Endothelial cell of umbilical vein (primary cell): Measurements from ENCODE around the gene ZNF132. TPM values are rescaled to one million over a fixed set of nuclear protein-coding genes. Genes with fewer than 3 reads are reported as not detected.

Experiments used
- BruUV-seq: library from RNA; stranded (reverse); fragments of 400-500 nt; replicated peaks from 2 replicates; lab custom pipeline; 2021; lab: Mats Ljungman, UMichigan
- CTCF ChIA-PET: fragments of 300-600, 350-600 bp; sonication (Branson Sonifier 250); formaldehyde crosslinking; loops from one replicate; lab custom pipeline; 2021; ENCODE audit warnings: antibody characterized with exemption, inconsistent platforms; lab: Charles Lee
- POLR2A ChIA-PET: fragments of 300-600, 350-600 bp; sonication (Branson Sonifier 250); formaldehyde crosslinking; loops from one replicate; lab custom pipeline; 2021; ENCODE audit warnings: antibody characterized with exemption, inconsistent platforms; lab: Charles Lee
- DNase-seq: peaks from one replicate; pipeline ENCODE4 v3.0.0-alpha.2; 2011; ENCODE audit warnings: low read depth, low spot score
- FAIRE-seq: peaks from 2 replicates; lab custom pipeline; 2011; peaks lifted over from hg19 to GRCh38; lab: Jason Lieb, UNC
- H2AFZ ChIP-seq: 2 replicates; pipeline ENCODE4 v1.6.0; 2012; ENCODE audit warnings: low read depth, low read length, control low read depth, inconsistent platforms
- H3K27ac ChIP-seq: 2 replicates; pipeline ENCODE4 v1.5.1; 2011; ENCODE audit warnings: low read depth, mild to moderate bottlenecking, control low read depth, low read length, moderate library complexity; ENCODE audit not compliant: insufficient read depth
- H3K27me3 ChIP-seq, 2 experiments: 2 replicates each; pipeline versions ENCODE4 v1.6.0 to v1.6.1; 2011; ENCODE audit warnings: low read length in 2 of 2, mixed read lengths in 1 of 2; ENCODE audit not compliant: control insufficient read depth in 2 of 2, insufficient read depth in 2 of 2
- H3K36me3 ChIP-seq, 2 experiments: 2 replicates in 1 of 2; 3 replicates in 1 of 2; pipeline ENCODE4 v1.5.1; 2011; ENCODE audit warnings: low read length in 2 of 2, mild to moderate bottlenecking in 1 of 2, moderate library complexity in 1 of 2; ENCODE audit not compliant: control insufficient read depth in 2 of 2, insufficient read depth in 2 of 2; ENCODE audit errors: extremely low read depth in 1 of 2
- H3K4me1 ChIP-seq: 3 replicates; pipeline ENCODE4 v1.5.1; 2011; ENCODE audit warnings: mild to moderate bottlenecking, low read length; ENCODE audit not compliant: control insufficient read depth, insufficient read depth; ENCODE audit errors: extremely low read depth
- H3K4me2 ChIP-seq: 2 replicates; pipeline ENCODE4 v1.6.1; 2011; ENCODE audit warnings: low read length, control low read depth, mixed read lengths; ENCODE audit not compliant: insufficient read depth
- H3K4me3 ChIP-seq, 3 experiments: fragments of 200-600 bp in 1 of 3; sonication (generic), shearing (Covaris generic) in 1 of 3; replicated peaks in 1 of 3; 2 replicates each; pipeline ENCODE4 v1.5.1; 2011 to 2016; ENCODE audit warnings: control low read depth in 3 of 3, low read length in 3 of 3, mild to moderate bottlenecking in 2 of 3, inconsistent platforms in 1 of 3, low read depth in 1 of 3, moderate library complexity in 1 of 3; ENCODE audit not compliant: insufficient read depth in 1 of 3
- H3K79me2 ChIP-seq: 2 replicates; pipeline ENCODE4 v1.6.0; 2012; ENCODE audit warnings: low read length, inconsistent platforms; ENCODE audit not compliant: control insufficient read depth, insufficient read depth
- H3K9ac ChIP-seq: replicated peaks from 2 replicates; pipeline ENCODE3; 2011; ENCODE audit warnings: low read length, control low read depth; ENCODE audit not compliant: insufficient read depth; ENCODE audit errors: extremely low read depth
- H3K9me1 ChIP-seq: replicated peaks from 3 replicates; pipeline ENCODE4 v1.6.0; 2011; ENCODE audit warnings: mild to moderate bottlenecking, low read length; ENCODE audit not compliant: control insufficient read depth, insufficient read depth; ENCODE audit errors: extremely low read depth
- H3K9me3 ChIP-seq: replicated peaks from 2 replicates; pipeline ENCODE4 v1.5.1; 2012; ENCODE audit warnings: low read length, inconsistent platforms; ENCODE audit not compliant: control insufficient read depth, insufficient read depth
- H4K20me1 ChIP-seq: replicated peaks from 2 replicates; pipeline ENCODE3; 2011; ENCODE audit warnings: mild to moderate bottlenecking, low read length; ENCODE audit not compliant: control insufficient read depth, insufficient read depth; ENCODE audit errors: extremely low read depth
- EZH2 ChIP-seq: IDR thresholded peaks from 2 replicates; pipeline ENCODE4 v1.6.1; 2012; ENCODE audit warnings: borderline replicate concordance, low read depth, mild to moderate bottlenecking, moderate library complexity, low read length, inconsistent platforms; ENCODE audit not compliant: severe bottlenecking
- FOS ChIP-seq: IDR thresholded peaks from 2 replicates; pipeline ENCODE4 v1.6.1; 2011; ENCODE audit warnings: mild to moderate bottlenecking, low read length, moderate library complexity, borderline replicate concordance; ENCODE audit not compliant: insufficient read depth
- GATA2 ChIP-seq: IDR thresholded peaks from 2 replicates; pipeline ENCODE4 v1.7.0; 2011; ENCODE audit warnings: low read depth, mild to moderate bottlenecking, moderate library complexity, mixed read lengths, low read length; ENCODE audit not compliant: insufficient read length, insufficient read depth
- JUN ChIP-seq: IDR thresholded peaks from 2 replicates; pipeline ENCODE4 v1.6.1; 2011; ENCODE audit warnings: borderline replicate concordance, low read depth; ENCODE audit not compliant: insufficient read length, insufficient read depth
- MYC ChIP-seq: IDR thresholded peaks from one replicate; pipeline ENCODE4 v1.6.1; 2011; ENCODE audit warnings: mild to moderate bottlenecking, low read depth, low read length
- POLR2A ChIP-seq: IDR thresholded peaks from 2 replicates; pipeline ENCODE4 v1.6.1; 2012; ENCODE audit warnings: low read depth, mild to moderate bottlenecking, control low read depth, low read length
- POLR2AphosphoS5 ChIP-seq: IDR thresholded peaks from 2 replicates; pipeline ENCODE4 v1.6.1; 2012; ENCODE audit warnings: low read depth, mild to moderate bottlenecking, control low read depth, low read length, moderate library complexity; ENCODE audit not compliant: insufficient read depth
- dilution Hi-C: fragments of 300-500 bp; cut with MboI; formaldehyde crosslinking; loops from one replicate; pipeline ENCODE4 v1.15.0; 2019; ENCODE audit warnings: low sequenced_read_pairs; ENCODE audit not compliant: extremely low pct_ligation_motif_present
- intact Hi-C: fragments of 100-400 bp; cut with micrococcal nuclease; formaldehyde crosslinking; loops from one replicate; pipeline ENCODE4 v1.10.0; 2022
- polyA plus RNA-seq, 4 experiments: library from polyadenylated mRNA; depleted of rRNA in 3 of 4; stranded (reverse) in 3 of 4; unstranded in 1 of 4; fragments of >200 nt; gene quantifications; 2 replicates each; pipeline versions ENCODE4 v1.2.1 to v1.2.3, GENCODE V29; 2011 to 2012; ENCODE audit warnings: missing spikeins in 1 of 4
- total RNA-seq: library from RNA; stranded (reverse); gene quantifications from 2 replicates; pipeline ENCODE4 v1.2.3, GENCODE V29; 2021
- TF ChIP-seq, protein P1 (sequence below), 2 donors: IDR thresholded peaks; 1 replicate in 1 of 2; 2 replicates in 1 of 2; pipeline ENCODE4 v1.5.1; 2011; ENCODE audit warnings: low read length in 2 of 2, mild to moderate bottlenecking in 2 of 2, moderate library complexity in 2 of 2, control low read depth in 1 of 2, inconsistent platforms in 1 of 2, low read depth in 1 of 2; ENCODE audit not compliant: insufficient read depth in 1 of 2; ENCODE audit errors: extremely low read depth in 1 of 2
- TF ChIP-seq, protein P2 (sequence below): IDR thresholded peaks from 2 replicates; pipeline ENCODE4 v1.6.1; 2011; ENCODE audit not compliant: insufficient read depth, insufficient read length

Gene ZNF132
- total and polyA plus RNA-seq, 2 donors (not counting 3 experiments of a cell fraction or from before 2014, with no cell fraction given): 0.54 to 4.2 TPM

DNA sequence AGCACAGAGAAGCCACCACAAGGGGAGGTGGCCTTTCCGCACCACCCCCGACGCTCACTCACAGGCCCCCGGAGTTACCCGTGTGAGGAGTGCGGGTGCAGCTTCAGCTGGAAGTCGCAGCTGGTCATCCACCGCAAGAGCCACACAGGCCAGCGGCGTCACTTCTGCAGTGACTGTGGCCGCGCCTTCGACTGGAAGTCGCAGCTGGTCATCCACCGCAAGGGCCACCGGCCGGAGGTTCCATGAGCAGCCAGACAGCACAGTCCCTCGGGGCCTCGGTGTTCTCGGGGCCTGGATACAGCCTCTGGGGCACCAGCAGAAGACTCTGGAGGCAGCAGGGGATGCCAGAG, 40.5 kb upstream of the ZNF132 start:
- intact Hi-C loops: no loop called here
- Histone ChIP-seq H3K79me2 (no peaks in the 10 kb centered on the region), H3K9me3 (no peaks in the 10 kb centered on the region), H2AFZ (no peak overlapping the region), H3K4me2 (no peak overlapping the region), H4K20me1 (no peaks in the 10 kb centered on the region), H3K27ac (no peak overlapping the region), H3K9me1 (no peaks in the 10 kb centered on the region), H3K4me1 (peaks cover 3% of the 10 kb centered on the region), H3K4me3 (no peak overlapping the region), H3K36me3 (no peaks in the 10 kb centered on the region), H3K27me3 (no peaks in the 10 kb centered on the region), H3K9ac (no peak overlapping the region)
- no TSS peak for BruUV-seq
- ChIA-PET CTCF (no interaction called here), POLR2A (no interaction called here)
- dilution Hi-C loops: no loop called here
- no peak for FAIRE-seq
- no peak for DNase-seq
- no peak for TF ChIP-seq FOS
- no peak for TF ChIP-seq POLR2AphosphoS5
- TF ChIP-seq, protein P1, sequence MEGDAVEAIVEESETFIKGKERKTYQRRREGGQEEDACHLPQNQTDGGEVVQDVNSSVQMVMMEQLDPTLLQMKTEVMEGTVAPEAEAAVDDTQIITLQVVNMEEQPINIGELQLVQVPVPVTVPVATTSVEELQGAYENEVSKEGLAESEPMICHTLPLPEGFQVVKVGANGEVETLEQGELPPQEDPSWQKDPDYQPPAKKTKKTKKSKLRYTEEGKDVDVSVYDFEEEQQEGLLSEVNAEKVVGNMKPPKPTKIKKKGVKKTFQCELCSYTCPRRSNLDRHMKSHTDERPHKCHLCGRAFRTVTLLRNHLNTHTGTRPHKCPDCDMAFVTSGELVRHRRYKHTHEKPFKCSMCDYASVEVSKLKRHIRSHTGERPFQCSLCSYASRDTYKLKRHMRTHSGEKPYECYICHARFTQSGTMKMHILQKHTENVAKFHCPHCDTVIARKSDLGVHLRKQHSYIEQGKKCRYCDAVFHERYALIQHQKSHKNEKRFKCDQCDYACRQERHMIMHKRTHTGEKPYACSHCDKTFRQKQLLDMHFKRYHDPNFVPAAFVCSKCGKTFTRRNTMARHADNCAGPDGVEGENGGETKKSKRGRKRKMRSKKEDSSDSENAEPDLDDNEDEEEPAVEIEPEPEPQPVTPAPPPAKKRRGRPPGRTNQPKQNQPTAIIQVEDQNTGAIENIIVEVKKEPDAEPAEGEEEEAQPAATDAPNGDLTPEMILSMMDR (IDR thresholded peaks at IDR 0.05; ENCODE audit: extremely low read depth in 1 of 2, insufficient read depth in 1 of 2, low read depth in 1 of 2, low read length in 2 of 2): no peak
- TF ChIP-seq POLR2A: no peak

DNA sequence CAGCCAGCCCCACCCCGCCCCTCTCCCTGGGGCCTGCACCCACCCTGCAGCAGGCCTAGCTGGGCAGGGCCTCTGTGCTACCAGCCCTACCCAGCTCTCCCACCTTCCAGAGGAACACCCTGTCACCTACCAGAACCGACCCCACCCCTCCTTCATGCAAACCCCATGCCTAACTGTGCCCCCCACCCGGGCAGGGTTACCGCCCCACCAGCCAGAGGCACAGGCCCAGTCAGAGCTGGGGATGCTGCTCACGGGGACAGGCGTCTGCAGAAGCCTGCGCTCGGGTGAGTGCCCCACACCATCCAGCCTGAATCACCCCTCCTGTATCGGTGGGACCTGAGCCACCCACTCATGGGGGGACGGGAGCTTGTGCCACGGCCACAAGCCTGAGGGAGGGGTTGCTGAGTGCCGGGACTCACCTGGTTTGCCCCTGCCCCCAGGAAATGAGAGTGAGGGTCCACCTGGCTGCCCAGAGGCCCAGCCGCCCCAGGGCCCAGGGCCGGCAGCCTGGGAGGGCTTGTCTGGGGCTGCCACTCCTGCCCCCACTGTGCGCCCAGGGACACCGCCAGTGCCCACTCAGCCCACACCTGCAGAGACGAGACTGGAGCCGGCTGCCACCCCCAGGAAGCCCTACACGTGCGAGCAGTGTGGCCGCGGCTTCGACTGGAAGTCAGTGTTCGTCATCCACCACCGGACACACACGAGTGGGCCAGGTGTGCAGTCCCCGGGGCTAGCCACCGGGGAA, 40.0 kb upstream of the ZNF132 start:
- ChIA-PET POLR2A (no interaction called here), CTCF (no interaction called here)
- no peak for TF ChIP-seq POLR2AphosphoS5
- TF ChIP-seq FOS: no peak
- TF ChIP-seq GATA2: no peak
- TF ChIP-seq JUN: no peak
- no peak for TF ChIP-seq POLR2A
- TF ChIP-seq EZH2: no peak
- TF ChIP-seq, protein P1 (IDR thresholded peaks at IDR 0.05; ENCODE audit: extremely low read depth in 1 of 2, insufficient read depth in 1 of 2, low read depth in 1 of 2, low read length in 2 of 2): no peak
- TF ChIP-seq, protein P2, sequence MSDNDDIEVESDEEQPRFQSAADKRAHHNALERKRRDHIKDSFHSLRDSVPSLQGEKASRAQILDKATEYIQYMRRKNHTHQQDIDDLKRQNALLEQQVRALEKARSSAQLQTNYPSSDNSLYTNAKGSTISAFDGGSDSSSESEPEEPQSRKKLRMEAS: no peak
- no peak for TF ChIP-seq MYC
- H3K27ac ChIP-seq: no peak overlapping the region
- H3K9me1 ChIP-seq: no peaks in the 10 kb centered on the region
- no peaks in the 10 kb centered on the region for H3K9me3 ChIP-seq
- H4K20me1 ChIP-seq: no peaks in the 10 kb centered on the region
- H3K4me1 ChIP-seq: peaks cover 9% of the 10 kb centered on the region
- intact Hi-C loops: no loop called here
- no peak for DNase-seq
- FAIRE-seq: no peak
- H3K4me2 ChIP-seq: no peak overlapping the region
- dilution Hi-C loops: no loop called here
- no TSS peak for BruUV-seq
- no peaks in the 10 kb centered on the region for H3K79me2 ChIP-seq
- H3K4me3 ChIP-seq: no peak overlapping the region
- no peak overlapping the region for H2AFZ ChIP-seq
- no peaks in the 10 kb centered on the region for H3K36me3 ChIP-seq
- H3K9ac ChIP-seq: no peak overlapping the region
- H3K27me3 ChIP-seq: no peaks in the 10 kb centered on the region
